GM12875 (cell line): Measurements from ENCODE around the gene LTBR.

Source experiments
- H3K4me3 ChIP-seq: one replicate; pipeline ENCODE4 v1.5.1; 2011; ENCODE audit warnings: low read depth, low read length, control low read depth
- CTCF ChIP-seq: IDR thresholded peaks from 2 replicates; pipeline ENCODE4 v1.5.1; 2011; ENCODE audit warnings: low read depth, mild to moderate bottlenecking, control low read depth, inconsistent platforms, low read length, moderate library complexity, borderline replicate concordance; ENCODE audit not compliant: insufficient read depth

Gene LTBR

GRCh38 chr12:6392504-6392903 is 8.5 kb downstream of the LTBR start:
- no peak overlapping the region for H3K4me3 ChIP-seq
- TF ChIP-seq CTCF, result no peak

GRCh38 chr12:6393109-6393508 is 9.1 kb downstream of the LTBR start:
- no peak overlapping the region for H3K4me3 ChIP-seq
- no peak for TF ChIP-seq CTCF

- TF ChIP-seq CTCF, result no peak
- H3K4me3 ChIP-seq, result no peak overlapping the region
Measured at GRCh38 chr12:6394398-6394797, 10.4 kb downstream of the LTBR start.

- no peak overlapping the region for H3K4me3 ChIP-seq
- no peak for TF ChIP-seq CTCF
Measured at GRCh38 chr12:6396031-6396430, 12.1 kb downstream of the LTBR start.

- TF ChIP-seq CTCF, result no peak
- H3K4me3 ChIP-seq, result no peak overlapping the region
Measured at GRCh38 chr12:6399884-6400644, 16.1 kb downstream of the LTBR start.

- TF ChIP-seq CTCF, result no peak
- no peak overlapping the region for H3K4me3 ChIP-seq
Measured at GRCh38 chr12:6404390-6404789, 20.4 kb downstream of the LTBR start.

GRCh38 chr12:6405963-6406362 is 22.0 kb downstream of the LTBR start:
- no peak overlapping the region for H3K4me3 ChIP-seq
- TF ChIP-seq CTCF, result no peak
